ENCODE results near the gene JAK2.
A peak's percentile ranks its signal among the peaks of the same experiment; 100 is the strongest.
"Not testable (repeated sequence)": the region's sequence is repeated elsewhere in the genome, so short reads cannot be mapped to it uniquely, and the experiment has no call there.

JAK2 gene

GRCh38 chr9:4984621-4985385 is at the start of gene JAK2:
JAK2 (plus strand) TSS chr9:4985272; CDS start chr9:5021988, 36,716 bp downstream.
- DNase-seq, result peak; percentile 73 to 80

DNA sequence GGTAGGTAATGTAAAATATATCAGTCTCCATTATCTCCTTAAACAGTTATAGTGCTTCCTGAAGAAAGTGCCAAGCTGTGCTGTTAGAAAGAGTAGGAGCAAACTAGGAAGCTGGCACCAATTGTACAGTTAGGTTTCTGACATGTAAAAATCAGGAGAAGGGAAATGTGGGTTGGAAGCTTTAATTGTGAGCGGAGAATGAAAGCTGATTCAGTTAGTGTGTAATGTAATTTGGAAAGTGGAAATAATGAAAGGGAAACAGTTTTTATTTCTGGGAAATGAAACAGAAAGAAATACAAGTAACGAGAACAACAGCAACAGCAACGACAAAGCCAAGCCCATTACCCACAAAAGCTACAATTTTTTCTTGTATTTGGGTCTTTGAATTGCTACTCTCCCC is 48.8 kb upstream of the JAK2 start:
- DNase-seq, result no peak

DNA sequence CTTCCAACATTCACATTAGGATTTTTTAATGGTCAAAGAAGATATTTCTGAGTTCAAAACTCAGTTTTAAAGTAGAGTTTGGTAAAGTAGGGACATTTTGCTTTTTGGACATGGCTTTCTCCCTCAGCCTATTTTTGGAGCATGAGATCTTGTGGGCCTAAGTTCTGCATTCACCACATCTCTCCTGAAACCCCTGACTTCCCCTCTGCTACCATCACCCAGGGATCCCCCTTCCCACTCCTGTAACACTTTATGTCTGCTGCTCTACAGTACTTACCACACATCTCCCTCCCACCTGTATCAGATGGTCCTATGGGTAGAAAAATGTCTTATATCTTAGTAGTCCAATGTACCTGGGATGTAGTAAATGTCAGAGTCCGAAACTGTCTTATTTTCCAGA is 48.2 kb upstream of the JAK2 start:
- no peak for DNase-seq

DNA sequence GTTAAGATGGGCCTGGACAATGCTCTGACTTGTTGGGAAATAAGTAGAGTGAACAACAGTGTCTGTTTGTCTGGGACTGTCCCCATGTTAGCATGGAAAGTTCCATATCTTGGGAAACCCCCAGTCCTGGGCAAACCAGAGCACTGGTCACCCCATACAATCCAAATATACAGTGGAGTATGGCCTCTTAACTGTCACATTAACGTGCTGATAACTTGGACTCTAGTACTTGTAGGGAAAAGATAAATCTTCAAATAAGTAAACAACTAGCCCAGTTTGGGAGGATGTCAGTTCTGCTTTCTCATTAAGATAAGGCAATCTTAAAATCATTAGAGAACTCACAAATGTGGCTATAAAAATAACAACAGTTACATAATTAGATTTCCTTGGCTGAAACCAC is 47.6 kb upstream of the JAK2 start:
- DNase-seq, result no peak

DNA sequence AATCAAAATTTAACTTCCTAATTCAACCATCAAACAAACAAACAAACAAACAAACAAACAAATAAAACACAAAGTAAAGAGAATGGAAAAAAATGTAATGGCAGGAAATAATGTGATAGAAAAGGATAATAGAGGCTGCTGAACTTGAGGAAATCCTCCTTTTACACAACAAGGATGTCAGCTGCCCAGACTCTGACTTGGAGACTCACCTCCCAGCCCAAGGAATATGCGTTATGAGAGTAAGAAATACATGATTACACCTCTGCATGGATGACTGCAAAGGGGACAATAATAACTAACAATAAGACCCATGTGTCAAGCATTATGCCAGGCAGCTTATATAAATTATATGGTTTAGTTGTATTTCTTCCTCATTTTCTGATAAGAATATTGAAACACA is 46.6 kb upstream of the JAK2 start:
- DNase-seq, result no peak

- no peak for DNase-seq
Measured at GRCh38 chr9:4939118-4939561, 45.9 kb upstream of the JAK2 start.

DNA sequence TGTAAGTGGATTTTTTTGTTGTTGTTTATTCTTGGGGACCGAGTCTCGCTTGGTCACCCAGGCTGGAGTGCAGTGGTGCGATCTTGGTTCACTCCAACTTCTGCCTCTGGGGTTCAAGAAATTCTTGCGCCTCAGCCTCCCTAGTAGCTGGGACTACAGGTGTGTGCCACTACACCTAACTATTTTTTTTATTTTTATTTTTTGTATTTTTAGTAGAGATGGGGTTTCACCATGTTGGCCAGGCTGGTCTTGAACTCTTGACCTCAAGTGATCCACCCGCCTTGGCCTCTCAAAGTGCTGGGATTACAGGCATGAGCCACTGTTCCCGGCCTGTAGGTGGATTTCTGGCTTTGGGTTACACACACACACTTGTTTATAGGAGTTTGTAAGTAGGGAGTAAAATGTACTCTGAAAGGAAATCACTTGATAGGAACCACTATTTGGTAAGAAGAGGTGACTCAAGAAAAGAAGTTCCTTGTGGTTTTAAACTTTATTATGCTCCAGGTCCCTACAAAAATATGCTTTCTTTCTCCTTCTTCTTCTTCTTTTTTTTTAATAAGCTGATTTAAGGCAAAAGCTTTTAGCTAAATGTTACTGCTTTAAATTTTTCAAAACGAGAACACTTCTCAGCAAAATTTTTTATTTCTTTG is 42.9 kb upstream of the JAK2 start:
- not testable (repeated sequence) for DNase-seq

DNA sequence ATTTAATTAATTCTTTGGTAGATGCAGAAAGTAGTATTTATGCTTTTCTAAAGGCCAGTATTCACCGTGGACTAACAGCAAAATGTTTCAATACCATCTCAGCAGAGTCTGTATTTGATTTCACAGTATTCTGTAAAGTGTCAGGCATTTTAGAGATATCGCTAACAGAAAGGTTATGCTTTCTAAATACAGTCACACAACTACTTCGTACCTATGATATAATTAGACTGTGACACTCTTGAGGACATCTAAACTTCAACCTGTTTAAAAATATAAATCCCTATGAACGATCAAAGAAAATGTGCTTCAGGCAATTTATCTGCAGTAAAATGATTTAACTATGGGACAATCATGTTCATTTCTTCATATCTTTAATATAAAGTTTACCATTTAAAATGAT is 41.7 kb upstream of the JAK2 start:
- DNase-seq, result no peak

DNA sequence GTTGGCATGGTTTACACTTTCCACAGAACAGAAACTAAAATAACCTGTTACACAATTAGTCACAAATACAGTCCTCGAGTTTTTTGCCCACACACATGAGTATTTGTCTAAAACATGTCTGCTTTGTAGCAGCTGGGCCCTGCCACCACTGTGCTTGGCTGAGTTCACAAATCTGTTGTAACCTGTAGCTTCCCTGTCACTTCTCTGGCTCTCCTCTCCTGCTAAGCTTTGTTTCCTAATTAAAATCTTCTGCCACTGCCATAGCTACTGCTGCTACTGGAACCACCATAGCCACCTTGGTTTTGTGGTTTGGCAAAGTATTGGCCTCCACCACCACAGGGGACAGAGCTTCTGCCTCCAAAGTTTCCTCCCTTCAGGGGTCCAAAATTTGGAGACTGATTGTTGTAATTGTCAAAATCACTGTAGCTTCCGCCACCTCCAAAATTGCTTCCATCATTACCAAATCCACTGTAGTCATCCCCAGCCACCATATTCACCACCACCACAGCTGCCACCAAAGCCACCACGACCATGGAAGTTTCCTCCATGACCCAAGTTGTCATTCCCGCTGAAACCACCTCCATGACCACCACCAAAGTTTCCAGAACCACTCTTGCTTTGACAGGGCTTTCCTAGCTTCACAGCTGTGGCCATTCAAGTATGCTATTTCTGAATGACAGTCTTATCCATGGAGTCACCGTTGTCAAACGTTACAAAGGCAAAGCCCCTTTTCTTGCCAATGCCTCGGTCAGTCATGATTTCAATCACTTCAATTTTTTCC is 40.5 kb upstream of the JAK2 start:
- not testable (repeated sequence) for DNase-seq

DNA sequence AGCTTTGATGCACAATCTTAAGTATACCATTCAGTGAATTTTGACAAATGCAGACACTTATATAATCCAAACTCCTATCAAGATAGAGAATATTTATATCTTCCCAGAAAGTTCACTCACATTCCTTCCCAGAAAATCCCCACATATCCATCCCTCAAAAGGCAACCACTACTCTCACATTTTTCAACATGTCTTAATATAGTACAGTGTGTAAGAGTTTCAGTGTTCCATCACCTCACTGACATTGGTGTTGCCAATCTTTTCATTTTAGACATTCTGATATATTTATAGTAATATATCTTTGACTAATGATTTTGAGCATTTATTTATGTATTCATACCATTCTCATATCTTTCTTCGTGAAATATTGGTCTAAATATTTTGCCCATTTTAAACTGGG is 38.1 kb upstream of the JAK2 start:
- DNase-seq, result no peak

DNA sequence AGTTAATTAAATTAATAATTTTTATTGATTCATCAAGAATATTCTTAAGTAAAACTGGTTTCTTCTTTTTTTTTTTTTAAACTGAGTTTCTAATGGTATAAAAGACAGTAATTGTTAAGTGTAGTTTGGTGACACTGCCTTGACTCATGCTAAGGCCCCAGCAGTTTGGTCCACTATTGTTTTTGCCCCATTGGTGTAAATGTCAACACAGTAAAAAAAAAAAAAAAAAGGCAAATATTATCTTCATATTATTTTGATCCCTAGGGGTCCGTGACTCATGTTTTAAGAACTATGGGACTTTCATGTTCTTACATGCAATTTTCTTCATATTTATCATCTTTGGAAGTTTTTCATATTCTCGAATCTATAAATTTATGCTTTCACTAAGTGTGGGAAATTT is 29.2 kb upstream of the JAK2 start:
- no peak for DNase-seq

GRCh38 chr9:4959031-4959430 is 26.0 kb upstream of the JAK2 start:
- no peak for DNase-seq

DNA sequence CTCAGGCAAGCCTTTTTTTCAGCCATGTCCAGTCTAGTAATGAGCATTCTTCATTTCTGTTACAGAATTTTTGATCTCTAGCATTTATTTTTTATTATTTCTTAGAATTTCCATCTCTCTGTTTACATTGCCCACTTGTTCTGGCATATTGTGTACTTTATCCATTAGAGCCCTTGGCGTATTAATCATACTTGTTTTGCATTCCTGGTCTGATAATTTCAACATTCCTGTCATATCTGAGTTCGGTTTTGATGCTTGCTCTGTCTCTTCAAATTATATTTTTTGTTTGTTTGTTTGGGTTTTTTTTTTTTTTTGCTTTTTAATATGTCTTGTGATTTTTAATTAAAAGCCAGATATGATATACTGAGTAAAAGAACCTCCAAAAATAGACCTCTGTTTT is 23.0 kb upstream of the JAK2 start:
- DNase-seq, result no peak

DNA sequence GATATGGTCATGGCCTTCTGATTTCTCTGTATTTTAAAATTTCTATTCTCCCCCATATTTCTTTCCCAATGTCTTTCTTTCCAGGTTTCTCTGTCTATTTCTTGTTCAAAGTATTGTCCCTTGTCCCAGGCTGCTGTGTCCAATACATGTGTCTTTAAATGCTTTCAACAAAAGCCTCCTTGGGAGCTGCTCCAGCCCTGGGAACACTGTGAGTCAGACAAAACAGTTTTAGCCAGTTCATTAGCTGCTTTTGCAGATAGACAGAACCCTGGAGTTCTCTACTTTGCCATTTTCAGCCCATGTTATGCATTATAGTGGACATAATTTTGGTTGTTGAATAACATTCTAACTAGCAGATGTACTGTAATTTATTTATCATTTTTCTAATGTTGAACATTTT is 20.5 kb upstream of the JAK2 start:
- DNase-seq, result no peak

- DNase-seq, result no peak
Measured at GRCh38 chr9:4965174-4965821, 19.8 kb upstream of the JAK2 start.

GRCh38 chr9:4967523-4967922 is 17.5 kb upstream of the JAK2 start:
- no peak for DNase-seq

DNA sequence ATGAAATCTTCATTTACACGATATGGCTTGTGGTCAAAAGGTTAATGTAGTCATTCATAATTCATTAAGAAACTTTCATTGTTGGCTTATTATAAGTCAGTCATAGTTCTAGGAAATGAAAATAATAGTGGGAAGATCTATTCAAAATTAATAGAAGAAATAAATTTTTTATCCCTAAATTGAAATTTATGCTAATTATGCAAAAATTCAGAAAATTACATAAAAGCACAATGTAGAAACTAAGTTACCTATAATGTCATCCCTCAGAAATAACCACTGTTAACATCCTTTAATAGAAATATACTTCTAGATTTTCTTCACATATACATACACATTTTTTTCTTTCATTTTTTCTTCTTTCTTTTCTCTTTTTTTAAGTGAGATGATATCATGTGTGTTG is 15.9 kb upstream of the JAK2 start:
- no peak for DNase-seq

GRCh38 chr9:4970970-4971641 is 14.0 kb upstream of the JAK2 start:
- no peak for DNase-seq

- no peak for DNase-seq
Measured at GRCh38 chr9:4973246-4973645, 11.8 kb upstream of the JAK2 start.

DNA sequence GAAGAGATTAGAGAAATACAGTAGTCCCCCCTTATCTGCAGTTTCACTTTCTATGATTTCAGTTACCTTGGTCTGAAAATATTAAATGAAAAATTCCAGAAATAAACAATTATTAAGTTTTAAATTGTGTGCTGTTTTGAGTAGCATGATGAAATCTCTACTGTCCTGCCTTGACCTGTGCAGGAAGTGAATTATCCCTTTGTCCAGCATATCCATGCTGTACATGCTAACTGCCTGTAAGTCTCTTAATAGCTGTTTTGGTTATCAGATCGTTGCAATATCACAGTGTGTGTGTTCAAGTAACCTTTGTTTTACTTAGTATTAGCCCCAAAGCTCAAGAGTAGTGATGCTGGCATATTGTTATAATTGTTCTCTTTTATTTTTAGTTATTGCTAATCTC is 11.2 kb upstream of the JAK2 start:
- no peak for DNase-seq

- DNase-seq, result no peak
Measured at GRCh38 chr9:4979239-4979638, 5.8 kb upstream of the JAK2 start.

- DNase-seq, result no peak
Measured at GRCh38 chr9:4980086-4980727, 4.9 kb upstream of the JAK2 start.
